Measurements from ENCODE around the gene RABL6.
A peak's percentile ranks its signal among the peaks of the same experiment; 100 is the strongest.

The RABL6 gene

GRCh38 chr9:136886610-136887597 lies 79.2 kb downstream of the RABL6 start (continued):
- TF ChIP-seq ZNF518A (tag by site-specific recombination; conservative IDR thresholded peaks at IDR 0.05; ENCODE audit: low read depth) (no peak), ZNF169 (tag by site-specific recombination; IDR thresholded peaks at IDR 0.05) (no peak), INSM2 (tag by site-specific recombination; IDR thresholded peaks at IDR 0.05) (no peak), SP2 (tag by site-specific recombination; IDR thresholded peaks at IDR 0.05) (peak; percentile 42), ZNF777 (tag by site-specific recombination; IDR thresholded peaks at IDR 0.05; ENCODE audit: borderline replicate concordance) (no peak), ZNF341 (tag by site-specific recombination; IDR thresholded peaks at IDR 0.05; ENCODE audit: low read depth) (no peak), ZSCAN30 (tag by site-specific recombination; IDR thresholded peaks at IDR 0.05) (no peak), ZNF610 (tag by site-specific recombination; IDR thresholded peaks at IDR 0.05; ENCODE audit: borderline replicate concordance) (no peak), ZFHX2 (tag by site-specific recombination; conservative IDR thresholded peaks at IDR 0.05) (peak; percentile 56), OVOL3 (tag by site-specific recombination; IDR thresholded peaks at IDR 0.05) (no peak), ZNF280D (tag by site-specific recombination; IDR thresholded peaks at IDR 0.05) (no peak), ZNF19 (tag by site-specific recombination; IDR thresholded peaks at IDR 0.05; ENCODE audit: low read depth) (no peak), ZBTB26 (tag by site-specific recombination; optimal IDR thresholded peaks at IDR 0.05) (peak; percentile 61), ZNF423 (tag by site-specific recombination; IDR thresholded peaks at IDR 0.05) (no peak), ZNF239 (tag by site-specific recombination; IDR thresholded peaks at IDR 0.05) (no peak), ZNF529 (tag by site-specific recombination; IDR thresholded peaks at IDR 0.05; ENCODE audit: insufficient replicate concordance) (no peak), SCRT1 (tag by site-specific recombination; IDR thresholded peaks at IDR 0.05; ENCODE audit: borderline replicate concordance) (no peak), HOXC10 (CRISPR knock-in tag; IDR thresholded peaks at IDR 0.05) (no peak), ZBTB11 (tag by site-specific recombination; conservative IDR thresholded peaks at IDR 0.05; ENCODE audit: low read depth) (no peak), ZBTB10 (tag by site-specific recombination; IDR thresholded peaks at IDR 0.05) (no peak)
